Astrocyte of the cerebellum (primary cell): ENCODE results near the gene CAPN3.

Source experiments
- DNase-seq: peaks from one replicate; pipeline ENCODE4 v3.0.0-alpha.2; 2011; ENCODE audit warnings: low read depth
- H3K4me3 ChIP-seq: 2 replicates; pipeline ENCODE4 v1.5.1; 2011; ENCODE audit warnings: mild to moderate bottlenecking, low read depth, low read length, moderate library complexity
- in situ Hi-C: cut with HindIII; loops from 2 replicates; pipeline ENCODE4 v1.10.0; 2017; ENCODE audit warnings: low sequenced_read_pairs
- TF ChIP-seq, protein P1 (sequence below): IDR thresholded peaks from 2 replicates; pipeline ENCODE4 v1.5.1; 2012; ENCODE audit warnings: low read length, low read depth, moderate library complexity, mild to moderate bottlenecking; ENCODE audit errors: missing control alignments

The CAPN3 gene

GRCh38 chr15:42354824-42355223 lies 4.5 kb upstream of the CAPN3 start:
- TF ChIP-seq, protein P1, sequence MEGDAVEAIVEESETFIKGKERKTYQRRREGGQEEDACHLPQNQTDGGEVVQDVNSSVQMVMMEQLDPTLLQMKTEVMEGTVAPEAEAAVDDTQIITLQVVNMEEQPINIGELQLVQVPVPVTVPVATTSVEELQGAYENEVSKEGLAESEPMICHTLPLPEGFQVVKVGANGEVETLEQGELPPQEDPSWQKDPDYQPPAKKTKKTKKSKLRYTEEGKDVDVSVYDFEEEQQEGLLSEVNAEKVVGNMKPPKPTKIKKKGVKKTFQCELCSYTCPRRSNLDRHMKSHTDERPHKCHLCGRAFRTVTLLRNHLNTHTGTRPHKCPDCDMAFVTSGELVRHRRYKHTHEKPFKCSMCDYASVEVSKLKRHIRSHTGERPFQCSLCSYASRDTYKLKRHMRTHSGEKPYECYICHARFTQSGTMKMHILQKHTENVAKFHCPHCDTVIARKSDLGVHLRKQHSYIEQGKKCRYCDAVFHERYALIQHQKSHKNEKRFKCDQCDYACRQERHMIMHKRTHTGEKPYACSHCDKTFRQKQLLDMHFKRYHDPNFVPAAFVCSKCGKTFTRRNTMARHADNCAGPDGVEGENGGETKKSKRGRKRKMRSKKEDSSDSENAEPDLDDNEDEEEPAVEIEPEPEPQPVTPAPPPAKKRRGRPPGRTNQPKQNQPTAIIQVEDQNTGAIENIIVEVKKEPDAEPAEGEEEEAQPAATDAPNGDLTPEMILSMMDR, result no peak
- in situ Hi-C loops, result no loop called here
- H3K4me3 ChIP-seq, result no peak overlapping the region
- DNase-seq, result no peak

- in situ Hi-C loops, result no loop called here
- TF ChIP-seq, protein P1, result no peak
- H3K4me3 ChIP-seq, result no peak overlapping the region
- DNase-seq, result no peak
These were observed 4.0 kb upstream of the CAPN3 start for GRCh38 chr15:42355291-42355690.

- in situ Hi-C loops, result no loop called here
- no peak overlapping the region for H3K4me3 ChIP-seq
- DNase-seq, result no peak
- TF ChIP-seq, protein P1, result no peak
These were observed 2.5 kb upstream of the CAPN3 start for GRCh38 chr15:42356851-42357250.

DNA sequence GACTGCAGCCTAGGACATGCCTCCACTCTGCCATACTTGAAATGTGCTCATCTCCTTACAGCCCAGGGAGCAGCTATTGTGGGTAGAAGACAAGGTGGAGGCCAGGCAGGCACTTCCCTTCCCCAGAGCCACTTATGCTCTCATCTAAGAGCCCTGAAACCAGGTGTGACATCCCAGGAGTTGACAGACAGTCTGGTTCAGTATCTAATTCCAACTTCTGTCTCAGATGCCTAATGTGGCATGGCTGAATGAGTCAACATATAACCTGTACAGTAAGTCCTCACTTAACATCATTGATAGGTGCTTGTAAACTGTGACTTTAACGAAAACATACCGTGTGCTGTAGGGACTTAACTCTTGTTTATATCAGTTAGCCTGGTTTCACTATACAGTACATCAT lies 1.2 kb upstream of the CAPN3 start:
- no peak overlapping the region for H3K4me3 ChIP-seq
- in situ Hi-C loops, result no loop called here
- DNase-seq, result no peak
- TF ChIP-seq, protein P1, result no peak

GRCh38 chr15:42359985-42360384 lies 684 bp downstream of the CAPN3 start:
- H3K4me3 ChIP-seq, result no peak overlapping the region
- DNase-seq, result no peak
- in situ Hi-C loops, result no loop called here
- TF ChIP-seq, protein P1, result no peak

GRCh38 chr15:42360535-42361112 lies 1.3 kb downstream of the CAPN3 start:
- no peak for DNase-seq
- in situ Hi-C loops, result no loop called here
- TF ChIP-seq, protein P1, result no peak
- no peak overlapping the region for H3K4me3 ChIP-seq
